ENCODE results near the gene NAV2. TPM values are rescaled to one million over a fixed set of nuclear protein-coding genes. Genes with fewer than 3 reads are reported as not detected.

Gene NAV2
- total RNA-seq, 1 donor from 2014 or later: 17.6 TPM

DNA sequence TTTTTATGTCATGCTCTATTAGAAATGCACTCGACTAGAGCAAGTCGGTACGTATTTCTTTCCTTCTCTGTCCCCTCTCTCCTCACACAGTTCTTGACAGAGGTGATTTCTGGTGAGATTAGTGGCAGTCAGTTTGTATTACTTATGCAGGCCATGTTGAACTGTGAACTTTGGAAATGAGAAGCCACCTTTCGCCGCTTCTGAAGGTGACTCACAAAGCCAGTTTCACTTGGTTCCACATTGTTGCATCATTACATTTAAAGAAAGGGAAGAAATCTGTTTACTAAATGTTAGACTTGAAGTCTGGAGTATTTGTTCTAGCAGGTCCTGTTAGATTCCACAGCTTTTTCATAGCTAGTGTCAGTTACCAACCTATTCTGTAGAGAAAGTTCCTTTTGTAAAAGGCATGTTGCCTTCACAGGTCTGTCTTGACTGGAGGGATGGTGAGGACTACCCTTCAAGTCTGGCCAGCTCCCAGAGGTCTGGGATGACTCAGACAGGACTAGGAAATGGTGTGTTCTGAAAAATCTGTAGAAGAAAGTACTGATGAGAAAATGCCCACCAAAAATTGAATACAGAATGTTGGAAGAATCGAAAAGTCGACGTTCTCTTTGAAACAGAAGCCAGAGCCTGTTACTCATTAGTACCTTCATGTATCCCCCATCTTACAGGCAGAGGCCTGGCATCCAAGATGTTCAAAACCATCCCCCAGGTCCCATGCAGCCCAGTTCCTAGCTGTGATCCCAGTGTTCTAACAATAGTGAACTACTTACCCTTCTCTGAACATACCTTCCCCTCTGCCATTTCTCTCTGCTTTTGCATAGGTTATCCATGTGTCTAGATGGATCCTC, 266.3 kb downstream of the NAV2 start:
- no peak for DNase-seq

DNA sequence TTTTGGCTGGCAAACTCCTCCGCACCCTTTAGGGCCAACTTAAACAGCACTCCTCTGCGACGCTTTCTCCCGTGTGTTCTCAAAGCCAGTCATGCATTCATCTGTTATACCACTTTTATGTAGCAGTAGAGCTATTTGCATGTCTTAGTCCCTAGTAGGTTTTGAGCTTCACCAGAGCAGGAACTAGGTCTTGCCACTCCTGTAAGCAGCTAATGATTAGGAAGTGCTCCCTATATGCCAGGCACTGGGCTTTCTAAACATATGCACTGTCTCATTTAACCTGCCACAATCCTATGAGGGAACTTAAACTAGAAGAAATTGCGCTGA, 266.8 kb downstream of the NAV2 start:
- no peak for DNase-seq

DNA sequence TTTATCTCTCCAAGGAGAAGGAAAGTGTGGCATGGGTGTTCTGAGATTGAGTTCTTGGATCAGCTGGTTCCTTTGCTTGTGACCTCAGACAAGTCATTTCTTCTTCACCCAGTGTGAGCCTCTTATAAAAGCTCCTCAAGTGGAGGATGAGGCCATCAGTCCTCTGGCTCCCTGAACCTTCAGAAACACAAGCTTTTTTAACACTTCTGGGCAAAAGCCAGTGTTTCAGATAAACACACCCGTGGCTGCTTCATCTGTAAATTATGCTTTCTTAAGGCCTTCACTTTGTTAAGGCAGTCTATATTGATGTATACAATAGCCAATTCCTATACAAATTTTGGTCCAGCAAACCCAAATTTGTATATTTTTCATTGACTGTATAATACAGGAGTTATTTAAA, 267.8 kb downstream of the NAV2 start:
- DNase-seq: no peak

DNA sequence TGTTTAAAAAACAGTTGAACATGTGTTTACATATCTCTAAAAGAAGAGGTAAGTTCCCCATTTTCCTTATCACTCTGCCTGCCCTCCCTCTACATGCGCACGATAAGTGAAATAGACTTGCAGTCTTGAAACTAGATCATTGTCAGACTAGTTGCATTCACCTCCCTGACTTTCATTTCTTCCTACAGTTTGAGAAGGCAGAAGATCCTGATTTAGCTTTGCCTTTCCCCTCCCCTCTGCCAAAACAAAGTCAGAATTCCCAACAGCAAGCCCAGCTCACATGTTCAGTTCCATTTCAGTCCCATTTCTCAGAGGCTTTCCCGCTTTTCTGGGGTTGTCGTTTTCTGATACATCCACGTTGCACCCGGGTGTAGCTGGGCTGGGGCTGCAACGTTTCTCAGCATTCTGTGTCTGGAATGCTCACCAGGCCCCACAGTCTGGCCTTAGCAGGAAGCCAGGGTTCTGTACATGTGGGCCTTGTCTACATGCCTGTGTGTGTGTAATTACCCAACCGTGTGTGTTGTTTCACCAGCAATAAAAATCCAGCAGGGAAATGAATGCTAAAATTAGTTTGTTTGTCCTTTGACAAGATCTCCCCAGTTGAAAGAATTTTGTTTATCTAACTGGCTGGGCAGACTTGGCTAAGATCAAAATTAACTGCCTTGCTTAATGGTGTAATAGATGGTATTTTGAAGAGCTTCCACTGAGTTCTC, 268.5 kb downstream of the NAV2 start:
- DNase-seq: no peak

DNA sequence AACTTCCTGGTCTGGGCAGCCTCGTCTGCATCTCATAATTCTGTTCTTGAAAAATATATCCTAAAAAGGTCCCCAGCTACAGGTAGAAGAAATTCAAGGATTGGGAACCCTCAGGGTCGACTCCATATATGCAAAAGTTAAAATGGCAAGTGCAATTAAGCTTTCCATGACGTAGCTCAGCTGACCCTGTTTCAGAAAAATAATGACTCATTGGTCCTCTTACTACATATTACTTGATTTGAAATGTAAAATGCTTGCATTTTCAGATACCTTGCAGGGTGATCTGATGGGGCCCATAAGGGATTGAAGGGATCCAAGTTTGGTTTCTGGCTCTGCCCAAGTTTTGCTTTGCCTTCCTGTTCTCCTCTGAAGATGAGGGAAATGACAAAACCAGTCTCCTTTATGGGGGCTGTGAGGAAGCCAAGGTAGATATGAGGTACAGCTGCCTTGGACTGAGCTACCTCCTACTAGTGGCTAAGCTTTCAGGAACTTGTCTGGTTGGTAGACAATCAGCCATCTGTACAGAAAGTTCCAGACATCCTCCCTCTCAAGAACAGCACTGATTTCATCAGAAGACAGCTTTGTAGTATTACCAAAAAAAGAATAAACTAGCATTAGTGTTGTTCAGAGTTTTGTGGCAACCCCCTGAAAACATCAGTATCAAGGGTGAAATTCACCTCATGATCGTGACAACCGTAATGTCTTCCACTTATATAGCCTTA, 270.3 kb downstream of the NAV2 start:
- DNase-seq: no peak

DNA sequence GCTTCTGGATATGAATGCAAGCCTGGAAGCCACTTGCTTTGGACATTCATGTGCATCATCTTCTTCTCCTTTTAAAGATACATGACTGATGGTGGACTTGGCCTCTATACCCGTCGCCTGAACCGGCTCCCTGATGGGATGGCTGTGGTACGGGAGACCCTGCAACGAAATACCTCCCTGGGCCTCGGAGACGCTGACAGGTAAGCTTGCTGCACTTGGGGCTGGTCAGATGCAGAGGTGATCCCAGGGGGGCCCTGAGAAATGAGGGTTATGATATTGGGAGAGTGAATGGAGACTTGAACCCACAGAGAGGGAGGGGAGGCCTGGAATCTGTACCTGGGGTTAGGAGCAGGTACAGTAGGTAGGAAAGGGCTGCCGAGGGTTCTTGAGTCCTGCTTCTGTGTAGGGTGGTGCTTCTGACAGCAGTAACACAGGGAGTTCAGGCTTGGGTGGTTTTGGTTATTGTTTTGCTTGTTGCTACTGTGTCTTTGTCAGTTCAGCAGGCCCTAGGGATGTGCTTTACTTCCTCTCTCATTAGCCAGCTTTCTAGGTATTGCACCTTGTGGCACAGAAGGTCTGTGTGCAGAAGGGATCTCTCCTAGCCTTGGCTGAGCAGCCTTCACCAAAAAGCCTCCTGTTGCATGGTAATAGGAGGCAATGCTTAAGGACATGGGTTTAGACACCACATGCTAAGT, 271.6 kb downstream of the NAV2 start:
- no peak for DNase-seq

DNA sequence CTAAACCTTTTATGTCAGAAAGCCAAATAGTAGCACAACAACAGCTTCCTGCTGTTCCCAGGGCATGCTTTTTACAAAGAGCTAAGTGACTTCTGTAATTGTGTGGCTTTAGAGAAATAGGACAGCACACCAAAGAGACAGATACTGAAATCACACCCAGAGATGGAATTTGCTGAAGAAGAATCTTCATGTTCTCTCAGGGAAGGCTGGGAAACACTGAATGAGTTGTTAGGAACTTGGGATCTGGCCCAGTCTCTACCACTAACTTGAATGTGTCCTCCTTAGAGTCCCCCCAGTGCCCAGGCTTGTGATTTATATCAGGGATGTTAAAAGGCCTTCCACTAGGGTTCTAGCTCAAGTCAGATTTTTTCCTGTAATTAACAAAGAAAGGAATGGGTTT, 272.5 kb downstream of the NAV2 start:
- no peak for DNase-seq

DNA sequence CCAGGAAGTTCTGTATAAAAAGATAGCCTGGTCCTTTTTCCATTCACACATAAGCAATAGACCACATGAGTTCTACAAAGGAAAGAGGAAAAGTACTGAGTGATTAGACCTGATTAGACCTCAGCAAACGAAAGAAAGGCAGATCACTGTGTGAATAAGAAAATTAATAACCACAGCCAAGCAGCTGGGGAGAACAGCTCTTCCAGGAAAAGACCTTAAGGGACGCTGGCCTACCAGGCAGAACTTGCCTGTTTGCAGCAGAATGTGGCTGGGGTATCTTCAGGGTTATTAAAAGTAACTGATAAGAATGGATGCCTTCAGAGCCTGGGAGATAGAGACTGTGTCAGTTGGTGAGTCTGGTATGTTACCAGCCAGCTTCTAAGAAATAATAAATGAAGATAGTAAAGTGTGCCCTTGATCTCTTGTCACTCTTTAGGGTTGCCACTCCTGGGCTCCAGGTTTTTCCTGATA, 274.7 kb downstream of the NAV2 start:
- DNase-seq: no peak

DNA sequence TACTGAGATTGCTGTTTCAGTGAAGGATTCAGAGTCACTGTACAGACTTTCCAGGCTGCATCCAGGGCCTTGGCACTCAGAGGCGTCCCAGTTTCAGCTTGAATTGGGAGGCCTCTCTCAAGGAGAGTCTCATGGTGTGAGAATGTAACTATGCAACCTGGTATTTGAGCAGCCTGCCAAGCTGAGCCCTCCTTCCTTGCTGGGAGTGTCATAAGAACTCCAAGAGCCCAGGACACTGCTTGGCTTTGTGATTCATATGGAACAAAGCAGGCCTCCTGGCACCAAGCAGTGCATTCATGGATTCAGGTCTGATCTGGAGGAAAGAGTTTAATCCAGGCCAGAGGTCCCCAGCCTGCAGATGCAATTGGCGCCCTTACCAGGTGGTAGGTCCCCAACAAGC, 276.0 kb downstream of the NAV2 start:
- peak; percentile 24 for DNase-seq

DNA sequence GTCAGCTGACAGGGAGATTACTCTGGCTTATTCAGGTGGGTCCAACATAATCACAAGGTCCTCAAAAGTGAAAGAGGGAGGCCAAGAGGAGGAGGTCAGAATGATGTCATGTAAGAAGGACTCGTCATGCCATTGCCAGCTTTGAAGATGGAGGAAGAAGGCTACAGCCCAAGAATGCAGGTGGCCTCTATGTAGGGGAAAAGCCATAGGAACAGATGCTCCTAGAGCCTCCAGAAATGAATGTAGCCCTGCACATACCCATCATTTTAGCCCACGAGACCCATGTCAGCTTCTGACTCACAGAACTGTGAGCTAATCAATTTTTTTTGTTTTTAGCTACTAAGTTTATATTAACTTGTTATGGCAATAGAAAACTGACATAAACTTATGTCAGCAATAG, 276.6 kb downstream of the NAV2 start:
- DNase-seq: no peak

DNA sequence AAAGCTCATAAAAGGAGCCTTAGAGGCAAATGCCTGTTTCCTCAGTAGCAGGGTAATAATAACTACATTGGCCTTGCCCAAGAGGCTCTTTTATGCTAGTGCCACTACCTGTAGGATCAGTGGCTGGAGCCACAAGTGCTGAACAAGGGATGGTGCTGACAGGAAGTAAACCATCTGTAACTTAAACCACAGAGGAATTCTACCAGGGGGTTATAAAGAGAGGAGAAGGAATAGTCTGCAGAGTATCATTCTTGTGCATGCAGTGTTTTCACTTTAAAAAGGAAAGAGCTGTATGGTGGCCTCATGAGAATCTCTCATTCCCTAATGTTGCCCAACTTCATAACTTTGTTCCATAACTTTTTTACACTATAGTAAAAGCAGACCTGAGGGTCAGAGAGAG, 279.5 kb downstream of the NAV2 start:
- DNase-seq: no peak

DNA sequence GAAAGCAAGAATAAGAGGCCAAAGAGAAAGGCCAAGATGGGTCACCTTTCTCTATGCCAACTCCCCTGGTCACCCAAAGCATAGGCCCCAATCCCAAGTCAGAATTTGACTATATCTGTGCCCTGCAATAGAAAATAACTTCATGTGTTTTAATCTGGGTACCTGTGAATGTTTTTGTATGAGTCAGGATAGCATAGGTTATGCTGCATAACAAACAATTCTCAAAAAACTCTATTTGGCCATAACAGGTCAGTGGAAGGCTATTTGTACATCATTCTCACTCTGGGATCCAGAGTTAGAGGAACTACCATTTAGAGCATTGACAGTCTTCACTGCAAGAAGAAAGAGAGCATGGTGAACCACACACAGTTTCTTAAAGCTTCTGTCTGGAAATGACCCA, 280.4 kb downstream of the NAV2 start:
- no peak for DNase-seq

DNA sequence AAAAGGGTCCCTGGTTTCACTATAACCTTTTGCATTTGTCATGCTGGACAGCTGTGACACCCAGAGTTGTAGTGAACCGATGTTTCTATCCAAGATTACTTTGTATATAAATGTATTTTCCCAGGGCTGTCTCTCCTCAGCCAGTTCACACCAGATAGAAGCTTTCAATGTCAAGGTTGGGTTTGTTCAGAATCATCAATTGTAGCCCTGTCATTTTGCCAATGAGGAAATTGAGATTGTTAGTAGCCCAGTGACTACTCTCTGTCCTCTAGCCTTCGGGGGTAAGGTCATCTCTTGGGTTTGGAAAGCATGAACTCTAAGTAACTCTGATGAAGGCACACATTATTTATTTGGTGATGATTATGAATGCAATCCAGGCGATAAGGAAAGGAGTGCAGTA, 282.0 kb downstream of the NAV2 start:
- DNase-seq: no peak

DNA sequence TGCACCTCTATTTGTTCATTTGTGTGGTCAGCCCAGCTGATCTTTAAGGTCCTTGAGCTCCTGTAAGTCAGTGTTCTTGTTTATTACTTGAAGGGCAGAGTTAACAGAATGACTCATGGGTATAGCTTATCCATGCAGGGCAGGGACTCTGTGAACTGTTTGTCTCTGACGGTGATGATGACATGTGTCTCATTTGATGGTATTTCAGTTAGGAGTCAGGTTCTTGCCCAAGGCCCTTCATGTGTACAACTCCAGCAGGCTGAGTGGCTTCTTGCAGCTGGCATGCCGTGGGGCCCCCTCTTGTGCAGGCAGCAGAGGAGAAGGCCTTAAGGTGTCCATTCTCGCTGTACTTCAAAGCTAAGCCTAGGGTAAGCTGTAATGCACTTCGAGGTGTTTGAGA, 282.5 kb downstream of the NAV2 start:
- DNase-seq: no peak

DNA sequence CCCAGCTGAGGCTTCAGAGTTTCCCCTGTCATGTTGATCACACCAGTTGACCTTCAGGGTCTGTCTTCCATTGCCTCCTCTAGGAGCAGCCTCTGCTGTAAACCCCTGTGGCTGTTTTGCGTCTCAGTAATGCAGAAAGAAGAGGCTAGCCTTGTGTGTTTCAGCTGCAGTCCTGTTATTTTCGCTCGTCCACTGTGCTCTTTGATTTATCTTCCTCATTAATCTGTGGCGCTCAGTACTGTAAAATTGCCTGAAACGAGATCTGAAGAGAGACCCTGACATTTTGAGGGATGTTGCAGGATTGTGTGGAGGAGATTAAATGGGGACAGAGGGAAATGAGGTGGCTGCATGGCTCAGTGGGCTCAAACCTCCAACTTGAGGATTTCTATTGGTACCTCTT, 283.9 kb downstream of the NAV2 start:
- DNase-seq: no peak

DNA sequence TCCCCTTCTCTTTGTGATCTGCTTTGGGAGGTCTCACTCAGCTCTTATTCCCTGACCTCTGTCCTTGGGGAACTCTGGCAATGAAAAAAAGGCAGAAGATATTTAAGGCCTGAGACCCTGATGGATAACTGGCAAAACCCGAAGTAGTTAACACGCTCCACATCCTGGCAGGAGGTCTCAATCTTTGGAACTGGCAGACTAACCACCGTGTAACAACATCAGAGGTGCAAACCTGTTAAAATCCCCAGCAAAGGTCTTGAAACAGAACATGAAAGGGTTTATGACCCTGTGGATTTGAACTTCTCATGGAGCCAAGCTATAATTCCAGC, 287.3 kb downstream of the NAV2 start:
- no peak for DNase-seq

DNA sequence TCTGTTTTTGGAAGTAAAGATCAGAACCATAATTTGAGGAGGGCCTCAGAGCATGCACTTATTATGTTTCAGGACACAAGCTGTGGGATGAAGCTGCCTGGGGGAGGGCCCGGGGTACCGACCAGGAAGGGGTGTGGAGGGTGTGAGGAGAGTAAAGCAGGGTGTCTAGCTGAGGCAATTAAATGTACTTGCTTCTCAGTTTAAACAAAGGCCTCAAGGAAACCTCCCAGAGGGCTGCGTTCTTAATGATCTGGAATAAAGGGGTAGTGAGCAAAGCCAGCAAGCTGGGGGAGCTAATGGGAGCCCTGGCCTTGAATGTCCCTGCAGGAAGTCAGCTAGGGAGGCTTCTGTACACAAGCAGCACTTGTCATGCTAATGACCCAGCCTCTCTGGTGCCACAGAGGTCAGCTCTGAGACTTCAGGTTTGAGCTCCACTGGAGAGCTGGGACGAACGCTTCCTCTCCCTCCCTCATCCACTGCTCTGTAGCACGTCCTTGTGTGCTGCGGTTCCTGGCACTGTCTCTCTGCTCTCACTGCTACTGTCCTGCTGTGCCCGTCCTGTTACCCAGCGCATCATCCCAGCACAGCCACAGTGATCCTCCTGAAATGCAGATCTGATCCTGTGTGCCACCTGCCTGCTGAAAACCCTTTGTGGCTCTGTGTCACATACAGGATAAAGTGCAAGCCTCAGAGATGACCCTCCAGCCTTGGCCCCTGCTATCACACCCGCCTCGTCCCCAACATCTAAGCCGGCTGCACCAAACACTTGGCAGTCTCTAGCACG, 287.9 kb downstream of the NAV2 start:
- DNase-seq: no peak

DNA sequence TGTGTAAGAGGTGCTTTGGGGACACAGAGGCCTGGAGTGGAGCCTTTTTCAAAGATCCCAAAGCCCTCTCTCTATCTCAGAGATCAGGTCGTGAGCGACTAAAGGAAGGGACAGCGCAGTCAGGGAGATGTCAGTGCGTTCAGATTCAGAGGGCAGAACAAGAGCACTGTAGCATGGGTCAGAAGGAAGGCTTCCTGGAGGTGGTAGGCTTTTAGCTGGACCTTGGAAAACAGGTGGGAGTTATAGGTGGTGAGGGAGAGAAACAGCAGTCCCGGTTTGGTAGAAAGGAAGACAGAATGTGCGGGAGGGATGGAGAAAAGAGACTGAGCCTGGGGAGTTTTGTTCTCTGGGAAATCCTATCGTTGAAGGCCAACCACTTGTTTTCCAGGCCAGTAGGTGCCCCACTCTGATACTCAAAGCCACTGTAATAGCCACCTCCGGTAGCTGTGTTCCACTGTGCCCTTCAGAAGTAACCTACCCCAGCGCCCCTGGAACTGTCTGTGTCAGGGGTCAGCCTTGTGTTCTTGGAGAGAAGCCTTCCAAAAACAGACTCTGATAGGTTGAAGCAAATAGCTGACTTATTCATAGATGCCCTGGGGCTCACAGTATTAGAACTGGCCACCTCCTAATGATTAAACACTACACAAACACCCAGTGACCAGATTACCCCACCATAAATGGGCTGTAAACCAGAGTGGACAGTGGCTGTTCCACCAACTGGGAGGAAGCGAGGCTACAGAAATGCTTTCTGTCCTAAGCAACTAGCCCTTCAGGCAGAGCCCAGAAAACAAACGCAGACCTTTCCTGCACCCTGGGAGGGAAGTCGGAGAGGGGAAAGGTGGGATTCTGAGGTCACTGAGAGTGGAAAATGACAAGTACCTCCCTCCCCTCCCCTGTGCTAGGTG, 289.9 kb downstream of the NAV2 start:
- no peak for DNase-seq

DNA sequence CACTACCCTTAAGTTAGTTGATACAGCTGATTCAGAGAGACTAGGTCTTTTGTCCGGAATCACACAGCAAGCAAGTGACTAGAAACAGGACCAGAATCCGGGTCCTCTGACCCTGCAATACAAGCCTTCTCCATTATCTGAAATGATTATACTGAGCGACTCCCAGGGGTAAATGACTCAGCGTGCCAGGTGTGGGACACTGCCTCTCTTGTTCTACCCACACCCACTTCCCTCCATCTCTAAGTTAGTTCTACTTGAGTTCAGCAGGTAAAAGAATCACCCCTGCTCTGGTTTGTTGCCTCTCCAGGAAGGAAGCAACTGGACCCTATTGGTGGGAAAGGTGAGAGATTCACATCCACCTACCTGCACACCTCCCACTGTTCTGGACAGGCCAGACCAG, 290.7 kb downstream of the NAV2 start:
- DNase-seq: no peak

DNA sequence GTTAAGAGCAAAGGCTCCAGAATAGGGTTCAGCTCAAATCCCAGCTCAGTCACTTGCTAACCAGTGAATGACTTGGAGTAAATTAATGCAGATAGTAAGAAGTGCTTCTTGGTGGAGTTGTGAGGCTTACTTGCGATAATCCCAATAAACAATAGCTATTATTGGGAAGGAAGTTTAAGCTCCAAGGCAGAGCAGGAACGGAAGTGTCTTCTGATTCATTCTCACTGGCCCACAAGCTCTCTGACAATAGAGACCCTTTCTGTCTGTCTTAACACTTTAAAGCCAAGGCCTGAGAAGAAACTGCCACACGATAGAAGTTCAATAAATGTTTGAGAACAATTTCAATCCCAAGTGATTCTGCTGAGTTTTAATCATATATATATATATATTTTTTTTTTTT, 292.2 kb downstream of the NAV2 start:
- no peak for DNase-seq

DNA sequence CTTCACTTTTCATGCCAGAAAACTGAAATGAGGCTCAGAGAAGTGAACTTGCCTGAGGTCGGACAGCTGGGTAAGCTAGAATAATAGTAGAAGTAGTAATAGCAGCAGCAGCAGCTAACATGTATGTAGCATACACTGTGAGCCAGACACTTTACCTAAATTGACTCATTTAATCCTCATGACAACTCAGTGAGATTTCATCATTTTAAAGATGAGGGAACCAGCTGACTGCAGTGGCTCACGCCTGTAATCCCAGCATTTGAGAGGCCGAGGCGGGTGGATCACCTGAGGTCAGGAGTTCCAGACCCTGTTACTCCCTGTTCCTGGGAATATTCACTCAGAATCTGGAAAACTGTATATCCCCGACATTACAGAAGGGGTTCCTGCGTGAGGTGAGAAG, 293.1 kb downstream of the NAV2 start:
- no peak for DNase-seq

Data from occipital lobe (tissue), 2 donors.